ENCODE data around the gene FAM3D.

DNA sequence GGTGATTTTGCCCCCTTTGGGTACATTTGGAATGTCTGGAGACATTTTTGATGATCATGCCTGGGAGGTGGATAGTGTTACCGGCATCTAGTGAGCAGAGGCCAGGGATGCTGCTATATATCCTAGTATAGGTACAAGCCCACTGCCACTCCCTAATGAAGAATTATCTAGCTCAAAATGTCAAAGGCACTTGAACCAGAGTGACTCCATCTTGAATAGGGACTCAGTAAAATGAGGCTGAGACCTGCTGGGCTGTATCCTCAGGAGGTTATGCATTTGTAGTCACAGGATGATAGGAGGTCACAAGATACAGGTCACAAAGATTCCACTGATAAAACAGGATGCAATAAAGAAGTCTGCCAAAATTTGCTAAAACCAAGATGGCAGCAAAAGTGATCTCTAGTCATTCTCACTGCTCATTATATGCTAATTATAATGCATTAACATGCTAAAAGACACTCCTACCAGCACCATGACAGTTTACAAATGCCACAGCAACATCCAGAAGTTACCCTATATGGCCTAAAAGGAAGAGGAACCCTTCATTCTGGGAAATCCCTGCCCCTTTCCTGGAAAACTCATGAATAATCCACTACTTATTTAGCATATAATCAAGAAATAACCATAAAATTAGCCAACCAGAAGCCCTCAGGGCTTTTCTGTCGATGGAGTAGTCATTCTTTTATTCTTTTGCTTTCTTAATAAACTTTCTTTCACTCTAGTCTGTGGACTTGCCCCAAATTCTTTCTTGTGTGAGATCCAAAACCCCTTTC, 40.0 kb upstream of the FAM3D start:
- TF ChIP-seq, protein P1, sequence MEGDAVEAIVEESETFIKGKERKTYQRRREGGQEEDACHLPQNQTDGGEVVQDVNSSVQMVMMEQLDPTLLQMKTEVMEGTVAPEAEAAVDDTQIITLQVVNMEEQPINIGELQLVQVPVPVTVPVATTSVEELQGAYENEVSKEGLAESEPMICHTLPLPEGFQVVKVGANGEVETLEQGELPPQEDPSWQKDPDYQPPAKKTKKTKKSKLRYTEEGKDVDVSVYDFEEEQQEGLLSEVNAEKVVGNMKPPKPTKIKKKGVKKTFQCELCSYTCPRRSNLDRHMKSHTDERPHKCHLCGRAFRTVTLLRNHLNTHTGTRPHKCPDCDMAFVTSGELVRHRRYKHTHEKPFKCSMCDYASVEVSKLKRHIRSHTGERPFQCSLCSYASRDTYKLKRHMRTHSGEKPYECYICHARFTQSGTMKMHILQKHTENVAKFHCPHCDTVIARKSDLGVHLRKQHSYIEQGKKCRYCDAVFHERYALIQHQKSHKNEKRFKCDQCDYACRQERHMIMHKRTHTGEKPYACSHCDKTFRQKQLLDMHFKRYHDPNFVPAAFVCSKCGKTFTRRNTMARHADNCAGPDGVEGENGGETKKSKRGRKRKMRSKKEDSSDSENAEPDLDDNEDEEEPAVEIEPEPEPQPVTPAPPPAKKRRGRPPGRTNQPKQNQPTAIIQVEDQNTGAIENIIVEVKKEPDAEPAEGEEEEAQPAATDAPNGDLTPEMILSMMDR (IDR thresholded peaks at IDR 0.05; ENCODE audit: low read depth, low read length) = no peak
- TF ChIP-seq EZH2phosphoT487 (IDR thresholded peaks at IDR 0.05; ENCODE audit: low read depth) = no peak

Measured in OCI-LY3 (cell line).